Heart right ventricle (tissue), 16 donors: ENCODE measurements around the gene N4BP2L2. TPM values are rescaled to one million over a fixed set of nuclear protein-coding genes. Genes with fewer than 3 reads are reported as not detected.

ENCODE experiments used
- ATAC-seq, 8 donors: fragments of 200-7000 bp; cut with Tn5 transposase; one replicate each; pipeline ENCODE4 v1.9.1; 2020; ENCODE audit warnings: mild to moderate bottlenecking in 8 of 8, moderate library complexity in 8 of 8, moderate number of reproducible peaks in 1 of 8
- DNase-seq, 2 donors: peaks; one replicate each; pipeline ENCODE4 v3.0.0-alpha.2; 2020
- H3K27ac ChIP-seq, 10 donors: fragments of 200-600 bp; sonication (generic) in 2 of 10; one replicate each; pipeline versions ENCODE4 v1.5.0 to v1.8.0; 2020 to 2022; ENCODE audit warnings: mild to moderate bottlenecking in 3 of 10
- H3K27me3 ChIP-seq, 7 donors: fragments of 200-600 bp; one replicate each; pipeline ENCODE4 v1.8.0; 2021 to 2022; ENCODE audit warnings: mild to moderate bottlenecking in 2 of 7
- H3K36me3 ChIP-seq, 9 donors: fragments of 200-600 bp; sonication (generic) in 1 of 9; one replicate each; pipeline versions ENCODE4 v1.5.0 to v1.8.0; 2020 to 2022; ENCODE audit warnings: mild to moderate bottlenecking in 2 of 9
- H3K4me1 ChIP-seq, 9 donors: fragments of 200-600 bp; sonication (generic) in 1 of 9; one replicate each; pipeline versions ENCODE4 v1.5.0 to v1.8.0; 2020 to 2022; ENCODE audit warnings: mild to moderate bottlenecking in 4 of 9
- H3K4me3 ChIP-seq, 10 donors: fragments of 200-600 bp; sonication (generic) in 2 of 10; one replicate each; pipeline versions ENCODE4 v1.5.0 to v1.8.0; 2020 to 2022; ENCODE audit warnings: mild to moderate bottlenecking in 7 of 10, moderate library complexity in 2 of 10
- H3K9me3 ChIP-seq, 11 donors: fragments of 200-600 bp in 10 of 11; sonication (generic) in 2 of 11; one replicate each; pipeline versions ENCODE4 v1.5.0 to v1.8.0; 2013 to 2022; ENCODE audit warnings: mild to moderate bottlenecking in 2 of 11, control low read depth in 1 of 11, moderate library complexity in 1 of 11
- CTCF ChIP-seq, 9 donors: fragments of 200-600 bp; sonication (generic) in 2 of 9; IDR thresholded peaks; one replicate each; pipeline versions ENCODE4 v1.5.0 to v1.8.0; 2021 to 2022; ENCODE audit warnings: antibody characterized with exemption in 9 of 9, mild to moderate bottlenecking in 5 of 9, moderate library complexity in 1 of 9
- WGBS, 2 donors: extraction: QIAGEN DNeasy Blood & Tissue Kit; methylation state at CpG; one replicate each; pipeline ENCODE4 v1.1.7; 2013; ENCODE audit warnings: inconsistent platforms in 1 of 2; 5-methylcytosine and 5-hydroxymethylcytosine counted together
- intact Hi-C, 10 donors: fragments of 100-400 bp; cut with DNase I; formaldehyde crosslinking; loops; one replicate each; pipeline versions ENCODE4 v1.11.1 to v1.14.2; 2022
- polyA plus RNA-seq, 2 donors: library from polyadenylated mRNA; stranded (reverse); fragments of 200-250 nt; gene quantifications; one replicate each; pipeline ENCODE4 v1.2.3, GENCODE V29; 2013
- total RNA-seq, 10 donors: library from RNA; stranded (reverse); fragmentation: NEBNext Ultra II Directional in 3 of 10; extraction: Animal tissue kit (Norgen Biotek cat#: 25700) in 3 of 10; gene quantifications; one replicate each; pipeline versions ENCODE4 v1.2.1 to v1.2.4, GENCODE V29; 2021 to 2023
- donor health status: Arrhythmogenic right ventricular cardiomyopathy.
- donor health status: ischemic (EF 13 %, LVEDD 7.1; RV severe dilation, severe dysfunction).
- donor health status: healthy with polysubstance abuse.
- donor health status: DM: no; HTN: yes; CAD: no.
- donor health status: DM: no; HTN: no; CAD: no.
- donor health status: ischemic (EF 25% LVEDD 6.9; RV normal size, moderate dysfunction).
- donor health status: ischemic (EF 25% LVEDD 5.7; RV mildly dilated, moderate dysfunction).
- donor health status: healthy.
- donor health status: DM: yes; HTN: yes; CAD: no.
- donor health status: Ischemic cardiomyopathy.
- donor health status: ischemic (EF 35%, LVEDD 5.7; RV mildly dilated, moderate dysfunction).
- donor health status: nonischemic (EF 11% LVEDD 7.7; RV severe dilation, severe dysfunction).
- donor health status: DM: yes; HTN: yes; CAD: no.
- donor health status: PGD.
- donor health status: ischemic (EF 29% LVEDD 5.4; RV normal size, mild dysfunction).
- donor health status: nonischemic (EF 23%, LVEDD 6.1; RV moderate dilation, normal function).

The N4BP2L2 gene
- total and polyA plus RNA-seq, 12 donors: 28.2 to 162 (median 132) TPM

- 41 to 58% methylated on average over 19 of the region's 19 CpGs for WGBS, 2 donors
- Histone ChIP-seq H3K27ac (peak overlapping the region; percentile 82 to 97 (median 86)), H3K4me1 (peaks cover 0 to 59% (median 26%) of the 10 kb centered on the region in 9 donors), H3K9me3 (no peaks in the 10 kb centered on the region), H3K36me3 (peaks cover 0 to 26% (median 0%) of the 10 kb centered on the region in 9 donors), H3K27me3 (no peaks in the 10 kb centered on the region), H3K4me3 (peak overlapping the region; percentile 26 to 84 (median 77))
- TF ChIP-seq CTCF (IDR thresholded peaks at IDR 0.05): no peak
- intact Hi-C loops: loop anchor here in 4 of 10 donors (2.0 to 10.0 kb wide), 3 partner anchors 102 to 112 kb away; partner anchors contain the start of gene N4BP2L2 (in 4 of the 4)
- DNase-seq (no peak), ATAC-seq (peak; percentile 15 to 57 (median 28))
Observed at GRCh38 chr13:32426191-32426989, 112.2 kb downstream of the N4BP2L2 start.

- H3K36me3 ChIP-seq: peaks cover 0 to 21% (median 0%) of the 10 kb centered on the region in 9 donors
- H3K4me3 ChIP-seq: no peak overlapping the region
- H3K4me1 ChIP-seq: peaks cover 0 to 55% (median 26%) of the 10 kb centered on the region in 9 donors
- WGBS, 2 donors: 92 to 94% methylated on average over 7 of the region's 7 CpGs
- TF ChIP-seq CTCF (IDR thresholded peaks at IDR 0.05): no peak
- ATAC-seq: no peak
- H3K9me3 ChIP-seq: peaks cover 0 to 3% (median 0%) of the 10 kb centered on the region in 11 donors
- intact Hi-C loops: loop anchor here in 3 of 10 donors (10.0 kb wide), 2 partner anchors 100 to 110 kb away; partner anchors contain the start of gene N4BP2L2 (in 3 of the 3)
- H3K27ac ChIP-seq: peak overlapping the region in 2 of 10 donors; percentile 94 to 97
- H3K27me3 ChIP-seq: no peaks in the 10 kb centered on the region
- DNase-seq: no peak
Observed at GRCh38 chr13:32425158-32425557, 113.4 kb downstream of the N4BP2L2 start.

- Histone ChIP-seq H3K4me1 (peaks cover 0 to 40% (median 16%) of the 10 kb centered on the region in 9 donors), H3K27me3 (no peaks in the 10 kb centered on the region), H3K4me3 (no peak overlapping the region), H3K36me3 (peaks cover 0 to 27% (median 0%) of the 10 kb centered on the region in 9 donors), H3K27ac (no peak overlapping the region), H3K9me3 (peaks cover 0 to 17% (median 0%) of the 10 kb centered on the region in 11 donors)
- WGBS, 2 donors: 88 to 92% methylated on average over 3 of the region's 3 CpGs
- no peak for ATAC-seq
- TF ChIP-seq CTCF (IDR thresholded peaks at IDR 0.05): no peak
- DNase-seq: no peak
- intact Hi-C loops: loop anchor here in 3 of 10 donors (10.0 kb wide), 2 partner anchors 99 to 111 kb away; partner anchors contain the start of gene N4BP2L2 (in 3 of the 3)
Observed at GRCh38 chr13:32423592-32423991, 115.0 kb downstream of the N4BP2L2 start.

- 89 to 92% methylated on average over 2 of the region's 2 CpGs for WGBS, 2 donors
- ATAC-seq (peak in 1 of 8 donors; percentile 22), DNase-seq (no peak)
- H3K4me3 ChIP-seq: no peak overlapping the region
- H3K4me1 ChIP-seq: peaks cover 0 to 12% (median 0%) of the 10 kb centered on the region in 9 donors
- no peak for TF ChIP-seq CTCF (IDR thresholded peaks at IDR 0.05)
- peaks cover 0 to 19% (median 0%) of the 10 kb centered on the region in 9 donors for H3K36me3 ChIP-seq
- no peak overlapping the region for H3K27ac ChIP-seq
- H3K27me3 ChIP-seq: no peaks in the 10 kb centered on the region
- intact Hi-C loops: loop anchor here in 3 of 10 donors (10.0 kb wide), 2 partner anchors 95 to 115 kb away; partner anchors contain the start of gene N4BP2L2 (in 3 of the 3)
- peaks cover 0 to 17% (median 0%) of the 10 kb centered on the region in 11 donors for H3K9me3 ChIP-seq
Observed at GRCh38 chr13:32419862-32420261, 118.7 kb downstream of the N4BP2L2 start.
